HepG2 (cell line): ENCODE data around the gene RTEL1. TPM values are rescaled to one million over a fixed set of nuclear protein-coding genes. Genes with fewer than 3 reads are reported as not detected.

Source experiments
- FLYWCH1 ChIP-seq: sonication (generic); formaldehyde crosslinking; IDR thresholded peaks from 2 replicates; pipeline ENCODE4 v1.8.1; 2023; ENCODE audit warnings: mild to moderate bottlenecking, missing genetic modification reagents
- NFE2L2 ChIP-seq: fragments of 150-350 bp; IDR thresholded peaks from 2 replicates; pipeline ENCODE4 v1.6.1; 2014; ENCODE audit warnings: low read length
- REXO4 ChIP-seq: sonication (generic); formaldehyde crosslinking; IDR thresholded peaks from 2 replicates; pipeline ENCODE4 v1.8.0; 2022; ENCODE audit warnings: missing genetic modification reagents, mild to moderate bottlenecking, borderline replicate concordance
- SKI ChIP-seq: fragments of 450-650 bp; IDR thresholded peaks from one replicate; pipeline ENCODE4 v1.6.1; 2018; ENCODE audit warnings: mild to moderate bottlenecking; ENCODE audit not compliant: partially characterized antibody
- SRY ChIP-seq: sonication (generic); formaldehyde crosslinking; IDR thresholded peaks from 2 replicates; pipeline ENCODE4 v1.8.0; 2022; ENCODE audit warnings: mild to moderate bottlenecking, missing genetic modification reagents
- XBP1 ChIP-seq: sonication (generic); formaldehyde crosslinking; IDR thresholded peaks from 2 replicates; pipeline ENCODE4 v1.5.0; 2020; ENCODE audit warnings: missing genetic modification reagents
- YY1 ChIP-seq: IDR thresholded peaks from 2 replicates; pipeline ENCODE4 v1.6.1; 2011; ENCODE audit warnings: low read length, low read depth, moderate library complexity, mild to moderate bottlenecking; ENCODE audit not compliant: insufficient read depth, insufficient replicate concordance
- ZEB1 ChIP-seq: IDR thresholded peaks from 2 replicates; pipeline ENCODE4 v1.6.1; 2012; ENCODE audit warnings: mild to moderate bottlenecking, low read depth, inconsistent platforms; ENCODE audit not compliant: insufficient replicate concordance
- ZFP37 ChIP-seq: sonication (generic); formaldehyde crosslinking; IDR thresholded peaks from 2 replicates; pipeline ENCODE4 v1.4.0; 2020; ENCODE audit warnings: missing genetic modification reagents, borderline replicate concordance
- ZNF260 ChIP-seq: sonication (generic); formaldehyde crosslinking; IDR thresholded peaks from 2 replicates; pipeline ENCODE4 v1.4.0; 2020; ENCODE audit warnings: missing genetic modification reagents, low read depth, mild to moderate bottlenecking, borderline replicate concordance
- ZNF33B ChIP-seq: sonication (generic); formaldehyde crosslinking; IDR thresholded peaks from 2 replicates; pipeline ENCODE4 v1.5.1; 2020; ENCODE audit warnings: mild to moderate bottlenecking, missing genetic modification reagents
- ZNF614 ChIP-seq: IDR thresholded peaks from 2 replicates; pipeline ENCODE4 v1.6.1; 2018; ENCODE audit warnings: missing biosample characterization, missing genetic modification reagents, inconsistent platforms, borderline replicate concordance
- ZSCAN31 ChIP-seq: sonication (generic); formaldehyde crosslinking; IDR thresholded peaks from 2 replicates; pipeline ENCODE4 v1.5.0; 2020; ENCODE audit warnings: low read depth, mild to moderate bottlenecking, missing genetic modification reagents
- polyA plus RNA-seq, 8 experiments: library from polyadenylated mRNA; depleted of rRNA in 3 of 8; stranded (reverse) in 7 of 8; unstranded in 1 of 8; fragments of >200 nt; fragmentation: Illumina TruSeq in 4 of 8; extraction: Trizol in 4 of 8; gene quantifications; 2 replicates each; pipeline versions ENCODE4 v1.2.1 to v1.2.3, GENCODE V29; 2011 to 2016; ENCODE audit warnings: low read depth in 4 of 8, missing spikeins in 1 of 8, mixed read lengths in 1 of 8; ENCODE audit not compliant: insufficient read depth in 1 of 8
- total RNA-seq, 5 experiments: library from RNA; depleted of rRNA; stranded (reverse); fragments of >200 nt; fragmentation: Illumina TruSeq; extraction: Trizol; gene quantifications; 2 replicates each; pipeline ENCODE4 v1.2.3, GENCODE V29; 2016; ENCODE audit warnings: low read depth in 1 of 5
- TF ChIP-seq, protein P1 (sequence below): IDR thresholded peaks from 2 replicates; pipeline ENCODE4 v1.6.1; 2012; ENCODE audit warnings: inconsistent platforms
- TF ChIP-seq, protein P2 (sequence below): sonication (generic); formaldehyde crosslinking; IDR thresholded peaks from 2 replicates; pipeline ENCODE4 v1.4.0; 2020; ENCODE audit warnings: missing genetic modification reagents
- TF ChIP-seq, protein P3 (sequence below): IDR thresholded peaks from 2 replicates; pipeline ENCODE4 v1.6.1; 2016; ENCODE audit warnings: mild to moderate bottlenecking
- TF ChIP-seq, protein P4 (sequence below): IDR thresholded peaks from 2 replicates; pipeline ENCODE4 v1.6.1; 2012; ENCODE audit warnings: low read length, improper control_type of control experiment
- TF ChIP-seq, protein P5 (sequence below): IDR thresholded peaks from 2 replicates; pipeline ENCODE4 v1.6.1; 2016; ENCODE audit warnings: low read depth, control low read depth
- TF ChIP-seq, protein P6 (sequence below): IDR thresholded peaks from 2 replicates; pipeline ENCODE4 v1.6.1; 2016; ENCODE audit warnings: missing compliant biosample characterization, missing genetic modification reagents, borderline replicate concordance

The RTEL1 gene
- total and polyA plus RNA-seq, 2 of the 13 experiments (the other 11 are each of a cell fraction or from before 2014, with no cell fraction given): 21.8 to 36.4 TPM

DNA sequence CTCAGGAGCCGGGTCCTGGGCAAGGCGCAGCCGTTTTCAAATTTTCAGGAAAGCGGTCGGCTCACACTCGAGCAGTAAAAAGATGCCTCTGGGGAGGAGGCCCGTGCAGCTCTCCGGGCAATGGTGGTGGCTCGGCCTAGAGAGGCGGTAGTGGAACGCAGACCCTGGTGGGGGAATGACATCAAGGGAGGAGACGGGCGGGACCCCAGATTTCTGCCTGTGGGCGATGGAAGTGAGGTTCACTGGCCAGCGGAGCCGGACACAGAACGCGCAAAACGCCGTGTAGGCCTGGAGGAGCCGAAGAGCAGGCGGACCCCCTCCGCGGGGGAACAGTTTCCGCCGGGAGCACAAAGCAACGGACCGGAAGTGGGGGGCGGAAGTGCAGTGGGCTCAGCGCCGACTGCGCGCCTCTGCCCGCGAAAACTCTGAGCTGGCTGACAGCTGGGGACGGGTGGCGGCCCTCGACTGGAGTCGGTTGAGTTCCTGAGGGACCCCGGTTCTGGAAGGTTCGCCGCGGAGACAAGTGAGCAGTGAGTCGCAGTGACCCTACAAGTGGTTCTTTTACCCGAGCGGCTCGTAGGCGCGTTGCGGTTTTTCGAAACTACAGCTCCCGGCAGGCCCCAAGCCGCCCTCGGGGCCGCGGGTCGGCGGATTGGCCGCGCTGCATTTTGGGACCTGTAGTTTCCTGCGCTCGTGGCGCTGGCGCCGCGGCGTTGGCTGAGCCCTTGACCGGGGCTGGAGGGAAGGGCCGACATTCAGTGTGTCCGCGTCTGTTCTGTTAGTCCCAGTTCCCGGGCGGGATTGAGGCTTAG lies at the start of gene RTEL1 (continued):
- TF ChIP-seq NFE2L2: no peak; the same call in 1 of the 2 replicates
- peak; percentile 15; the same call in 1 of the 2 replicates for TF ChIP-seq REXO4 (CRISPR knock-in tag)
- no peak for TF ChIP-seq FLYWCH1 (CRISPR knock-in tag)
- no peak for TF ChIP-seq SKI
- TF ChIP-seq, protein P1, sequence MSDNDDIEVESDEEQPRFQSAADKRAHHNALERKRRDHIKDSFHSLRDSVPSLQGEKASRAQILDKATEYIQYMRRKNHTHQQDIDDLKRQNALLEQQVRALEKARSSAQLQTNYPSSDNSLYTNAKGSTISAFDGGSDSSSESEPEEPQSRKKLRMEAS: peak; percentile 92
- peak; percentile 84; the same call in 1 of the 2 replicates for TF ChIP-seq XBP1 (CRISPR knock-in tag)
- peak; percentile 95 for TF ChIP-seq SRY (CRISPR knock-in tag)
- TF ChIP-seq, protein P2, sequence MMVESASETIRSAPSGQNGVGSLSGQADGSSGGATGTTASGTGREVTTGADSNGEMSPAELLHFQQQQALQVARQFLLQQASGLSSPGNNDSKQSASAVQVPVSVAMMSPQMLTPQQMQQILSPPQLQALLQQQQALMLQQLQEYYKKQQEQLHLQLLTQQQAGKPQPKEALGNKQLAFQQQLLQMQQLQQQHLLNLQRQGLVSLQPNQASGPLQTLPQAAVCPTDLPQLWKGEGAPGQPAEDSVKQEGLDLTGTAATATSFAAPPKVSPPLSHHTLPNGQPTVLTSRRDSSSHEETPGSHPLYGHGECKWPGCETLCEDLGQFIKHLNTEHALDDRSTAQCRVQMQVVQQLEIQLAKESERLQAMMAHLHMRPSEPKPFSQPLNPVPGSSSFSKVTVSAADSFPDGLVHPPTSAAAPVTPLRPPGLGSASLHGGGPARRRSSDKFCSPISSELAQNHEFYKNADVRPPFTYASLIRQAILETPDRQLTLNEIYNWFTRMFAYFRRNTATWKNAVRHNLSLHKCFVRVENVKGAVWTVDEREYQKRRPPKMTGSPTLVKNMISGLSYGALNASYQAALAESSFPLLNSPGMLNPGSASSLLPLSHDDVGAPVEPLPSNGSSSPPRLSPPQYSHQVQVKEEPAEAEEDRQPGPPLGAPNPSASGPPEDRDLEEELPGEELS (CRISPR knock-in tag): peak; percentile 87
- TF ChIP-seq YY1: peak; percentile 77
- TF ChIP-seq, protein P3, sequence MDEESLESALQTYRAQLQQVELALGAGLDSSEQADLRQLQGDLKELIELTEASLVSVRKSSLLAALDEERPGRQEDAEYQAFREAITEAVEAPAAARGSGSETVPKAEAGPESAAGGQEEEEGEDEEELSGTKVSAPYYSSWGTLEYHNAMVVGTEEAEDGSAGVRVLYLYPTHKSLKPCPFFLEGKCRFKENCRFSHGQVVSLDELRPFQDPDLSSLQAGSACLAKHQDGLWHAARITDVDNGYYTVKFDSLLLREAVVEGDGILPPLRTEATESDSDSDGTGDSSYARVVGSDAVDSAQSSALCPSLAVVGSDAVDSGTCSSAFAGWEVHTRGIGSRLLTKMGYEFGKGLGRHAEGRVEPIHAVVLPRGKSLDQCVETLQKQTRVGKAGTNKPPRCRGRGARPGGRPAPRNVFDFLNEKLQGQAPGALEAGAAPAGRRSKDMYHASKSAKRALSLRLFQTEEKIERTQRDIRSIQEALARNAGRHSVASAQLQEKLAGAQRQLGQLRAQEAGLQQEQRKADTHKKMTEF (CRISPR knock-in tag): peak; percentile 99
- no peak for TF ChIP-seq ZNF33B (CRISPR knock-in tag)
- TF ChIP-seq, protein P4, sequence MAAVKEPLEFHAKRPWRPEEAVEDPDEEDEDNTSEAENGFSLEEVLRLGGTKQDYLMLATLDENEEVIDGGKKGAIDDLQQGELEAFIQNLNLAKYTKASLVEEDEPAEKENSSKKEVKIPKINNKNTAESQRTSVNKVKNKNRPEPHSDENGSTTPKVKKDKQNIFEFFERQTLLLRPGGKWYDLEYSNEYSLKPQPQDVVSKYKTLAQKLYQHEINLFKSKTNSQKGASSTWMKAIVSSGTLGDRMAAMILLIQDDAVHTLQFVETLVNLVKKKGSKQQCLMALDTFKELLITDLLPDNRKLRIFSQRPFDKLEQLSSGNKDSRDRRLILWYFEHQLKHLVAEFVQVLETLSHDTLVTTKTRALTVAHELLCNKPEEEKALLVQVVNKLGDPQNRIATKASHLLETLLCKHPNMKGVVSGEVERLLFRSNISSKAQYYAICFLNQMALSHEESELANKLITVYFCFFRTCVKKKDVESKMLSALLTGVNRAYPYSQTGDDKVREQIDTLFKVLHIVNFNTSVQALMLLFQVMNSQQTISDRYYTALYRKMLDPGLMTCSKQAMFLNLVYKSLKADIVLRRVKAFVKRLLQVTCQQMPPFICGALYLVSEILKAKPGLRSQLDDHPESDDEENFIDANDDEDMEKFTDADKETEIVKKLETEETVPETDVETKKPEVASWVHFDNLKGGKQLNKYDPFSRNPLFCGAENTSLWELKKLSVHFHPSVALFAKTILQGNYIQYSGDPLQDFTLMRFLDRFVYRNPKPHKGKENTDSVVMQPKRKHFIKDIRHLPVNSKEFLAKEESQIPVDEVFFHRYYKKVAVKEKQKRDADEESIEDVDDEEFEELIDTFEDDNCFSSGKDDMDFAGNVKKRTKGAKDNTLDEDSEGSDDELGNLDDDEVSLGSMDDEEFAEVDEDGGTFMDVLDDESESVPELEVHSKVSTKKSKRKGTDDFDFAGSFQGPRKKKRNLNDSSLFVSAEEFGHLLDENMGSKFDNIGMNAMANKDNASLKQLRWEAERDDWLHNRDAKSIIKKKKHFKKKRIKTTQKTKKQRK: no peak
- peak; percentile 82 for TF ChIP-seq ZSCAN31 (CRISPR knock-in tag)
- TF ChIP-seq, protein P5, sequence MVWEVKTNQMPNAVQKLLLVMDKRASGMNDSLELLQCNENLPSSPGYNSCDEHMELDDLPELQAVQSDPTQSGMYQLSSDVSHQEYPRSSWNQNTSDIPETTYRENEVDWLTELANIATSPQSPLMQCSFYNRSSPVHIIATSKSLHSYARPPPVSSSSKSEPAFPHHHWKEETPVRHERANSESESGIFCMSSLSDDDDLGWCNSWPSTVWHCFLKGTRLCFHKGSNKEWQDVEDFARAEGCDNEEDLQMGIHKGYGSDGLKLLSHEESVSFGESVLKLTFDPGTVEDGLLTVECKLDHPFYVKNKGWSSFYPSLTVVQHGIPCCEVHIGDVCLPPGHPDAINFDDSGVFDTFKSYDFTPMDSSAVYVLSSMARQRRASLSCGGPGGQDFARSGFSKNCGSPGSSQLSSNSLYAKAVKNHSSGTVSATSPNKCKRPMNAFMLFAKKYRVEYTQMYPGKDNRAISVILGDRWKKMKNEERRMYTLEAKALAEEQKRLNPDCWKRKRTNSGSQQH (CRISPR knock-in tag): peak; percentile 99
- no peak for TF ChIP-seq ZNF260 (CRISPR knock-in tag)
- TF ChIP-seq, protein P6, sequence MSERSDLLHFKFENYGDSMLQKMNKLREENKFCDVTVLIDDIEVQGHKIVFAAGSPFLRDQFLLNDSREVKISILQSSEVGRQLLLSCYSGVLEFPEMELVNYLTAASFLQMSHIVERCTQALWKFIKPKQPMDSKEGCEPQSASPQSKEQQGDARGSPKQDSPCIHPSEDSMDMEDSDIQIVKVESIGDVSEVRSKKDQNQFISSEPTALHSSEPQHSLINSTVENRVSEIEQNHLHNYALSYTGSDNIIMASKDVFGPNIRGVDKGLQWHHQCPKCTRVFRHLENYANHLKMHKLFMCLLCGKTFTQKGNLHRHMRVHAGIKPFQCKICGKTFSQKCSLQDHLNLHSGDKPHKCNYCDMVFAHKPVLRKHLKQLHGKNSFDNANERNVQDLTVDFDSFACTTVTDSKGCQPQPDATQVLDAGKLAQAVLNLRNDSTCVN: peak; percentile 88
- TF ChIP-seq ZEB1: peak; percentile 92
- peak; percentile 94 for TF ChIP-seq ZFP37 (CRISPR knock-in tag)
- TF ChIP-seq ZNF614 (CRISPR knock-in tag): peak; percentile 97; the same call in 1 of the 2 replicates
